Upper lobe of left lung (tissue), 6 donors: ENCODE data around the gene VPS13D. TPM values are rescaled to one million over a fixed set of nuclear protein-coding genes. Genes with fewer than 3 reads are reported as not detected.
"Not testable (repeated sequence)": the region's sequence is repeated elsewhere in the genome, so short reads cannot be mapped to it uniquely, and the experiment has no call there.

Experiments
- ATAC-seq, 2 donors: fragments of 200-7000 bp; cut with Tn5 transposase; one replicate each; pipeline ENCODE4 v1.9.1; 2022; ENCODE audit warnings: mild to moderate bottlenecking in 2 of 2, moderate library complexity in 2 of 2; ENCODE audit not compliant: low FRiP score in 2 of 2
- DNase-seq, 2 donors: peaks; one replicate each; pipeline ENCODE4 v3.0.0-alpha.2; 2019 to 2020
- H3K27ac ChIP-seq, 4 donors: fragments of 200-600 bp; sonication (generic); one replicate each; pipeline ENCODE4 v1.5.1; 2016 to 2019
- H3K27me3 ChIP-seq, 4 donors: fragments of 200-600 bp; sonication (generic); one replicate each; pipeline ENCODE4 v1.5.1; 2017 to 2019
- H3K36me3 ChIP-seq, 4 donors: fragments of 200-600 bp; sonication (generic); one replicate each; pipeline ENCODE4 v1.5.1; 2016 to 2019
- H3K4me1 ChIP-seq, 4 donors: fragments of 200-600 bp; sonication (generic); one replicate each; pipeline ENCODE4 v1.5.1; 2018 to 2019
- H3K4me3 ChIP-seq, 4 donors: fragments of 200-600 bp; sonication (generic); one replicate each; pipeline ENCODE4 v1.5.1; 2017 to 2019; ENCODE audit warnings: mild to moderate bottlenecking in 2 of 4, moderate library complexity in 1 of 4
- H3K9me3 ChIP-seq, 4 donors: fragments of 200-600 bp; sonication (generic); one replicate each; pipeline ENCODE4 v1.5.1; 2018 to 2019
- EP300 ChIP-seq, 4 donors: sonication (generic); formaldehyde crosslinking; IDR thresholded peaks; one replicate each; pipeline ENCODE4 v1.5.1; 2017; ENCODE audit warnings: antibody characterized with exemption in 4 of 4, control low read depth in 2 of 4
- POLR2A ChIP-seq, 4 donors: fragments of 450-650 bp; IDR thresholded peaks; one replicate each; pipeline ENCODE4 v1.5.1; 2016 to 2017; ENCODE audit warnings: antibody characterized with exemption in 4 of 4, mild to moderate bottlenecking in 2 of 4
- POLR2AphosphoS5 ChIP-seq, 2 donors: sonication (generic); formaldehyde crosslinking; IDR thresholded peaks; one replicate each; pipeline ENCODE4 v1.5.1; 2017; ENCODE audit warnings: antibody characterized with exemption in 2 of 2
- WGBS, 2 donors: methylation state at CpG; one replicate each; pipeline ENCODE4 v1.1.5; 2017 to 2018; 5-methylcytosine and 5-hydroxymethylcytosine counted together
- total RNA-seq, 6 donors: library from RNA; depleted of rRNA in 4 of 6; stranded (reverse); fragments of >200 nt in 4 of 6; gene quantifications; one replicate each; pipeline versions ENCODE4 v1.1.0 to v1.2.1, GENCODE V29; 2016 to 2021
- TF ChIP-seq, protein P1 (sequence below), 6 experiments: fragments of 450-650 bp in 4 of 6; fragments of 200-600 bp in 2 of 6; sonication (generic) in 2 of 6; IDR thresholded peaks; one replicate each; pipeline ENCODE4 v1.5.1; 2016 to 2019; ENCODE audit warnings: antibody characterized with exemption in 6 of 6
- donor health status: DM: no; HTN: no; CAD: no; lungs with moderate emphysema.
- donor health status: DM: no; HTN: yes; CAD: no; lungs with severe emphysema.

The VPS13D gene
- total RNA-seq, 6 donors from 2014 or later, result 54.9 to 181 (median 87.9) TPM

DNA sequence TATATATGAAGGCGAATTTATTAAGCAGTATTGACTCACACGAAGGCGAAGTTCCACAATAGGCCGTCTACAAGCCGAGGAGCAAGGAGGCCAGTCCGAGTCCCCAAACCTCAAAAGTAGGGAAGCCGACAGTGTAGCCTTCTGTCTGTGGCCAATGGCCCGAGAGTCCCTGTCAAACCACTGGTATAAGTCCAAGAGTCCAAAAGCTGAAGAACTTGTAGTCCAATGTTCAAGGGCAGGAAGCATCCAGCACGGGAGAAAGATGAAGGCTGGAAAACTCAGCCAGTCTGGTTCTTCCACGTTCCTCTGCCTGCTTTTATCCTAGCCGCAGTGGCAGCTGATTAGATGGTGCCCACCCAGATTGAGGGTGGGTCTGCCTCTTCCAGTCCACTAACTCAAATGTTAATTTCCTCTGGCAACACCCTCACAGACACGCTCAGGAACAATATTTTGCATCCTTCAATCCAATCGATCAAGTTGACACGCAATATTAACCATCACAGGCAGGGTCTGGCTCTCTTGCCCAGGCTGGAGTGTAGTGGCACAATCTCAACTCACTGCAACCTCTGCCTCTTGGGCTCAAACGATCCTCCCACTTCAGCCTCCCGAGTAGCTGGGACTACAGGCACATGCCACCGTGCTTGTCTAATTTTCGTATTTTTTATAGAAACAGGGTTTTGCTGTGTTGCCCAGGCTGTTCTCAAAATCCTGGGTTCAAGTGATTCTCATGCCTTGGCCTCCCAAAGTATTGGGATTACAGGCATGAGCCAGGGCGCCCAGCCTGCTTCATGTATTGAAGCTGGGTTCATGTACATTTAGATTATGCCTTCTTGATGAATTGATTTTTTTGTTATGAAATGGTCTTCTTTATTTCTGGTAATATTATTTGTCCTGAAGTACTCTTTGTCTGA, 302.8 kb downstream of the VPS13D start:
- no peaks in the 10 kb centered on the region for H3K36me3 ChIP-seq
- peaks cover 25 to 29% (median 27%) of the 10 kb centered on the region in 4 donors for H3K4me1 ChIP-seq
- H3K27me3 ChIP-seq, result no peaks in the 10 kb centered on the region
- ATAC-seq (no peak), DNase-seq (peak in 1 of 2 donors; percentile 1)
- no peak overlapping the region for H3K4me3 ChIP-seq
- H3K27ac ChIP-seq, result no peak overlapping the region
- 90 to 96% methylated on average over 19 of the region's 19 CpGs for WGBS, 2 donors
- peaks cover 0 to 4% (median 0%) of the 10 kb centered on the region in 4 donors for H3K9me3 ChIP-seq
- TF ChIP-seq EP300 (IDR thresholded peaks at IDR 0.05) (no peak), POLR2A (IDR thresholded peaks at IDR 0.05) (no peak)
- TF ChIP-seq, protein P1, sequence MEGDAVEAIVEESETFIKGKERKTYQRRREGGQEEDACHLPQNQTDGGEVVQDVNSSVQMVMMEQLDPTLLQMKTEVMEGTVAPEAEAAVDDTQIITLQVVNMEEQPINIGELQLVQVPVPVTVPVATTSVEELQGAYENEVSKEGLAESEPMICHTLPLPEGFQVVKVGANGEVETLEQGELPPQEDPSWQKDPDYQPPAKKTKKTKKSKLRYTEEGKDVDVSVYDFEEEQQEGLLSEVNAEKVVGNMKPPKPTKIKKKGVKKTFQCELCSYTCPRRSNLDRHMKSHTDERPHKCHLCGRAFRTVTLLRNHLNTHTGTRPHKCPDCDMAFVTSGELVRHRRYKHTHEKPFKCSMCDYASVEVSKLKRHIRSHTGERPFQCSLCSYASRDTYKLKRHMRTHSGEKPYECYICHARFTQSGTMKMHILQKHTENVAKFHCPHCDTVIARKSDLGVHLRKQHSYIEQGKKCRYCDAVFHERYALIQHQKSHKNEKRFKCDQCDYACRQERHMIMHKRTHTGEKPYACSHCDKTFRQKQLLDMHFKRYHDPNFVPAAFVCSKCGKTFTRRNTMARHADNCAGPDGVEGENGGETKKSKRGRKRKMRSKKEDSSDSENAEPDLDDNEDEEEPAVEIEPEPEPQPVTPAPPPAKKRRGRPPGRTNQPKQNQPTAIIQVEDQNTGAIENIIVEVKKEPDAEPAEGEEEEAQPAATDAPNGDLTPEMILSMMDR (IDR thresholded peaks at IDR 0.05), result no peak

DNA sequence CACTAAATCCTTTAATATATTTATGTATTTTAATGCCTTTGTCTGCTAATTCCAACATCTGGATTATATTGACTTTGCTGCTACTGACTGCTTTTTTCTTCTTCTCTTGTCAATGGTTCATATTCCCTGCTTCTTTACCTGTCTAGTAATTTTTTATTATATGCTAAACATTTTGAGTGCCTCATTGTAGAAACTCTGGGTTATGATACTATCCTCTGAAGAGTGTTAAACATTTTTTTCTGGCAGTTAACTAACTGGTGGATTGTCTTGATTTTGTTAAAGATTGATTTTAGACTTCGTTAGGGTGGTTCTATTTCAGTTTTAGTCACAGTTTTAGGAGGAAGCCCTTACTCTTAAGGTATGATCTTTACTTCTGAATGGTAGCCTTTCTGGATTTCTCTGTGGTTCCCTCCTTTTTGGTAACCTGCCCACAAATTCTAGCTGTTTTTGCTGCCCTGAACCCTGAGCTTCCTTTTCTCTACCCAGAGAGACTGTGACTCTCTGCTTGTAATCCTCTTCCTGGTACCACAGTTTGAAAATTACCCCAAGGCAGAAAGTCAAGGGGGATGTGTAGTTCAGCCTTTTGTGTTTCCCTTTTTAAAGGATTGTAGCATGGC, 306.3 kb downstream of the VPS13D start:
- Histone ChIP-seq H3K4me1 (peaks cover 11 to 20% (median 14%) of the 10 kb centered on the region in 4 donors), H3K36me3 (no peaks in the 10 kb centered on the region), H3K4me3 (no peak overlapping the region), H3K27me3 (no peaks in the 10 kb centered on the region), H3K27ac (no peak overlapping the region), H3K9me3 (peaks cover 0 to 4% (median 0%) of the 10 kb centered on the region in 4 donors)
- TF ChIP-seq EP300 (IDR thresholded peaks at IDR 0.05) (no peak), POLR2A (IDR thresholded peaks at IDR 0.05) (no peak), POLR2AphosphoS5 (IDR thresholded peaks at IDR 0.05) (no peak)
- TF ChIP-seq, protein P1 (IDR thresholded peaks at IDR 0.05), result no peak
- WGBS, 2 donors, result 84 to 100% methylated on average over 1 of the region's 1 CpG
- DNase-seq (no peak), ATAC-seq (no peak)

DNA sequence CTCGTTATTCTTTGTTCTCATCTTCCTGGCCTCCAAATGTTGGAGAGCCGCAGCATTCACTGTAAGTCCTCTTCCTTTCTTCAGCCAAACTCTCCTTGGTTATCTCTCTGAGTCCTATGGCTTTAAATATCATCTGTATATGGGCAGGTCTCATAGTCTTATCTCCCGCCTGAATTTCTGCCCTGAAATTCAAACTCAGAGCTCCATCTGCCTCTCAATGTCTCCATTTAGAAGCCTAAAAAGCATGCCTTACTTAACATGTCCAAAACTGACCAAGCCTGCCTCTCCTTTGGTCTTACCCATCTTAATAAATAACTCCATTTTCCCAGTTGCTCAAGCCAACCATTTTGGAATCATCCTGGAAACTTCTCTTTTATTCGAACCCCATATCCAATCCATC, 307.5 kb downstream of the VPS13D start:
- no peak for TF ChIP-seq POLR2A (IDR thresholded peaks at IDR 0.05)
- TF ChIP-seq POLR2AphosphoS5 (IDR thresholded peaks at IDR 0.05), result no peak
- no peak for TF ChIP-seq EP300 (IDR thresholded peaks at IDR 0.05)
- TF ChIP-seq, protein P1 (IDR thresholded peaks at IDR 0.05), result no peak
- 92 to 98% methylated on average over 4 of the region's 4 CpGs for WGBS, 2 donors

DNA sequence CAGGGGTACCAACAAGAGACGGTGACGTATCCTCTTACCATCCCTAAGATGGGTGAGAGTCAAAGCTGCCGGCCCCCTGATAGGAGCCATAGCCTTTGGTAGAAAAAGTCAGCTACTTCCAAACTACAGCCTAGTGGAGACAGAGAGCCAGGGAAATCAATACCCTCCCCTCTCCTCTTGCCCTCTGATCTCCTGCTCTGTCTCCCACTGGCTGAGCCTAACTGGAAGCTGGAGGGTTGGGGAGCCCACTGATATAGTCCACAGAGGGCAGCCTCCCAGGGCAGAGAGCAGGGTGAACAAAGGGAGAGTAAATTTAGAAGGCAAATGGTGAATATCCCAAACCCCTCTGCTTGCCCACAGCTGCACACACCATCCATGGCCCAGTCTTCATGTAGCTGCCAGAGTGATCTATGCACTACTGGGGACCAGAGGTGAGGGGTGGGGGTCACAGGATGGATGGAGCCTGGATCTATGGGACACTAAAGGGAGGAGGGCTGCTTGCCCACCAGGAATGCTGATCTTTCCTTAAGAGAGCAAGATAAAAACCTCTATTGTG, 308.2 kb downstream of the VPS13D start:
- ATAC-seq, result no peak
- H3K27ac ChIP-seq, result no peak overlapping the region
- TF ChIP-seq POLR2A (IDR thresholded peaks at IDR 0.05) (no peak), POLR2AphosphoS5 (IDR thresholded peaks at IDR 0.05) (no peak), EP300 (IDR thresholded peaks at IDR 0.05) (no peak)
- TF ChIP-seq, protein P1 (IDR thresholded peaks at IDR 0.05), result no peak
- H3K9me3 ChIP-seq, result peaks cover 0 to 4% (median 0%) of the 10 kb centered on the region in 4 donors
- no peaks in the 10 kb centered on the region for H3K36me3 ChIP-seq
- no peak for DNase-seq
- 95 to 100% methylated on average over 2 to 3 of the region's 3 CpGs for WGBS, 2 donors
- H3K4me1 ChIP-seq, result peaks cover 15 to 28% (median 18%) of the 10 kb centered on the region in 4 donors
- no peak overlapping the region for H3K4me3 ChIP-seq
- H3K27me3 ChIP-seq, result no peaks in the 10 kb centered on the region

More for the DNA sequence above, 307.5 kb downstream of the VPS13D start:
- Histone ChIP-seq H3K9me3 (peaks cover 0 to 4% (median 0%) of the 10 kb centered on the region in 4 donors), H3K36me3 (no peaks in the 10 kb centered on the region), H3K4me3 (no peak overlapping the region), H3K4me1 (peaks cover 15 to 28% (median 18%) of the 10 kb centered on the region in 4 donors), H3K27me3 (no peaks in the 10 kb centered on the region), H3K27ac (no peak overlapping the region)
- no peak for ATAC-seq
- no peak for DNase-seq

DNA sequence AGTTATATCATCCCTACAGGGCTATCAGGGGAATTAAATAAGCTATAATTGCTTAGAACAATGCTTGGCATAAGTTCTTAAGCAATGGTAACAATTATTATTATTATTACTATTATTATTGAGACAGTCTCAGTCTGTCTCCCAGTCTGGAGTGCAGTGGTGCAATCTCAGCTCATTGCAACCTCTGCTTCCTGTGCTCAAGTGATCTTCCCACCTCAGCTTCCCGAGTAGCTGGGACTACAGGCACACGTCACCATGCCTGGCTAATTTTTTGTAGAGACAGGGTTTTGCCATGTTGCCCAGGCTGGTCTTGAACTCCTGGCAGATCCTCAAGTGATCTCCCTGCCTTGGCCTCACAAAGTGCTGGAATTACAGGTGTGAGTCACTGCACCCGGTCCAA, 308.7 kb downstream of the VPS13D start:
- not testable (repeated sequence) for DNase-seq, ATAC-seq, H3K36me3 ChIP-seq

More for the DNA sequence above, 308.7 kb downstream of the VPS13D start:
- H3K27ac ChIP-seq, H3K9me3 ChIP-seq, H3K4me3 ChIP-seq, H3K27me3 ChIP-seq: not testable (repeated sequence)
- WGBS, 2 donors, result 65 to 73% methylated on average over 3 of the region's 3 CpGs
- peaks cover 15 to 28% (median 18%) of the 10 kb centered on the region in 4 donors for H3K4me1 ChIP-seq
